KMS-11 (cell line): Measurements from ENCODE around the gene ITGA1.

Experiments used
- H2AFZ ChIP-seq: fragments of 200-600 bp; sonication (generic); 2 replicates; pipeline ENCODE4 v1.6.1; 2016; ENCODE audit warnings: antibody characterized with exemption, mixed run types, low read depth
- H3K27ac ChIP-seq: fragments of 200-600 bp; sonication (generic); 2 replicates; pipeline ENCODE4 v1.6.1; 2016; ENCODE audit warnings: mild to moderate bottlenecking, mixed run types
- H3K27me3 ChIP-seq: fragments of 200-600 bp; sonication (generic); 2 replicates; pipeline ENCODE4 v1.6.1; 2017; ENCODE audit warnings: mild to moderate bottlenecking, low read depth, mixed run types, moderate library complexity; ENCODE audit not compliant: insufficient read depth
- H3K36me3 ChIP-seq: fragments of 200-600 bp; sonication (generic); 2 replicates; pipeline ENCODE4 v1.6.1; 2017; ENCODE audit warnings: mild to moderate bottlenecking, mixed run types; ENCODE audit not compliant: insufficient read depth
- H3K4me1 ChIP-seq: fragments of 200-600 bp; sonication (generic); 2 replicates; pipeline ENCODE4 v1.6.1; 2016; ENCODE audit warnings: mild to moderate bottlenecking, low read depth, mixed run types; ENCODE audit not compliant: poor library complexity, severe bottlenecking
- H3K4me2 ChIP-seq: fragments of 200-600 bp; sonication (generic); 2 replicates; pipeline ENCODE4 v1.7.0; 2016; ENCODE audit warnings: mild to moderate bottlenecking, mixed run types
- H3K4me3 ChIP-seq: fragments of 200-600 bp; sonication (generic); IDR thresholded peaks from 2 replicates; pipeline ENCODE4 v1.6.1; 2017; ENCODE audit warnings: low read depth, low read length, mixed read lengths; ENCODE audit not compliant: insufficient read depth
- H3K79me2 ChIP-seq: fragments of 200-600 bp; sonication (generic); 2 replicates; pipeline ENCODE4 v1.6.1; 2016; ENCODE audit warnings: low read depth, mixed run types; ENCODE audit not compliant: insufficient read depth
- H3K9ac ChIP-seq: fragments of 200-600 bp; sonication (generic); 2 replicates; pipeline ENCODE4 v1.6.1; 2016; ENCODE audit warnings: mild to moderate bottlenecking, mixed run types
- H4K20me1 ChIP-seq: fragments of 200-600 bp; sonication (generic); 2 replicates; pipeline ENCODE4 v1.6.1; 2016; ENCODE audit warnings: mild to moderate bottlenecking, mixed run types; ENCODE audit not compliant: insufficient read depth
- CTCF ChIP-seq: fragments of 200-600 bp; sonication (generic); conservative IDR thresholded peaks from 2 replicates; pipeline ENCODE4 v1.6.1; 2017; ENCODE audit warnings: low read depth, mild to moderate bottlenecking, antibody characterized with exemption, low read length, moderate library complexity, mixed read lengths

The ITGA1 gene

GRCh38 chr5:52945040-52945439 is 157.3 kb downstream of the ITGA1 start:
- 0 out of 2 replicates have a peak overlapping the region, but pooled peaks have one; percentile 11 for H3K4me2 ChIP-seq
- H2AFZ ChIP-seq: peak overlapping the region; percentile 47
- no peaks in the 10 kb centered on the region for H3K79me2 ChIP-seq
- no peaks in the 10 kb centered on the region for H3K36me3 ChIP-seq
- H3K27me3 ChIP-seq: no peaks in the 10 kb centered on the region
- no peaks in the 10 kb centered on the region for H4K20me1 ChIP-seq
- no peak for TF ChIP-seq CTCF
- no peak overlapping the region for H3K9ac ChIP-seq
- H3K27ac ChIP-seq: no peak overlapping the region
- no peak overlapping the region for H3K4me3 ChIP-seq
- peaks cover 4% of the 10 kb centered on the region for H3K4me1 ChIP-seq

GRCh38 chr5:52947208-52947607 is 159.5 kb downstream of the ITGA1 start:
- no peak overlapping the region for H3K27ac ChIP-seq
- TF ChIP-seq CTCF: no peak
- peaks cover 4% of the 10 kb centered on the region for H3K4me1 ChIP-seq
- no peaks in the 10 kb centered on the region for H3K36me3 ChIP-seq
- H3K27me3 ChIP-seq: no peaks in the 10 kb centered on the region
- no peak overlapping the region for H3K9ac ChIP-seq
- no peaks in the 10 kb centered on the region for H4K20me1 ChIP-seq
- H3K4me2 ChIP-seq: no peak overlapping the region
- no peaks in the 10 kb centered on the region for H3K79me2 ChIP-seq
- H3K4me3 ChIP-seq: no peak overlapping the region
- H2AFZ ChIP-seq: no peak overlapping the region

- H3K36me3 ChIP-seq: no peaks in the 10 kb centered on the region
- H3K4me1 ChIP-seq: peaks cover 4% of the 10 kb centered on the region
- no peak overlapping the region for H2AFZ ChIP-seq
- H4K20me1 ChIP-seq: no peaks in the 10 kb centered on the region
- H3K4me2 ChIP-seq: no peak overlapping the region
- no peaks in the 10 kb centered on the region for H3K79me2 ChIP-seq
- TF ChIP-seq CTCF: no peak
- no peak overlapping the region for H3K9ac ChIP-seq
- H3K27me3 ChIP-seq: no peaks in the 10 kb centered on the region
- no peak overlapping the region for H3K27ac ChIP-seq
- H3K4me3 ChIP-seq: no peak overlapping the region
Observed at GRCh38 chr5:52947851-52948250, 160.1 kb downstream of the ITGA1 start.

- H4K20me1 ChIP-seq: no peaks in the 10 kb centered on the region
- H3K4me3 ChIP-seq: no peak overlapping the region
- H3K27ac ChIP-seq: no peak overlapping the region
- H3K79me2 ChIP-seq: no peaks in the 10 kb centered on the region
- peak overlapping the region; percentile 27; the same call in 1 of the 2 replicates for H2AFZ ChIP-seq
- no peaks in the 10 kb centered on the region for H3K27me3 ChIP-seq
- TF ChIP-seq CTCF: peak; percentile 90
- H3K9ac ChIP-seq: no peak overlapping the region
- no peak overlapping the region for H3K4me2 ChIP-seq
- H3K36me3 ChIP-seq: no peaks in the 10 kb centered on the region
- peaks cover 4% of the 10 kb centered on the region for H3K4me1 ChIP-seq
Observed at GRCh38 chr5:52948418-52949076, 160.8 kb downstream of the ITGA1 start.
